ENCODE data around the gene MTMR10. TPM values are rescaled to one million over a fixed set of nuclear protein-coding genes. Genes with fewer than 3 reads are reported as not detected.

MTMR10 gene
- total and polyA plus RNA-seq, 8 donors, result 27.0 to 34.3 (median 31.2) TPM

DNA sequence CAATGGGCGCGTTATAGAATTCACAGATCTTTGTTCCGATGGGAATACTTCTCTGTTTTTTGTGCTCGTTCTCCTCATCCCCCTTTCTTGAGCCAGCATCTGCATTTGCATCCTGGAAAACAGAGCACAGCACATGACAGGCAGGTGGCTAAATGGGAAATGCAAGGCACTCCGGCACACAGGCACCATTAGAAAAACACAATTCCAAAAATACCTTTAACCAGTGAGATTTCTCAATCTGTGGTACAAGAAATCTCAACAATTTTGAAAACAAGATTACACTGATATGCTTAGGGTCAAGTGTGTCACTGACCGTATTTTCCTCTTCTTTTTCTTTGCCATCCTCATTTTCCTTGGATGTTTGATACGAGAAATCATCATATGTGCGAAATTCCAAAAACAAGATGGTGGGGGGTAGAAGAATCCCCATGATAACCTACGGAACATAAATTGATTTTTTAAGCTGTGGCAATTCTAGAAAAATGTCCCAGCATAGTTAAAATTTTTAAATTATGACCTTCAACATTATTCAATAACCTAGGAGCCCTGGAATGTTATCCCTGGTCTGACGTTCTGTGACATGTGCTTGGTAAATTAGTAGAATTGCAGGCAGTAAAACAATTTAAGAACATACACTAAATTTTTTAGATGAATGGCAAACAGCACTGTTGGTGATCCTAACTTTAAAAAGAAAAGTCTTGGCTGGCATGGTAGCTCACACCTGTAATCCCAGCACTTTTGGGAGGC, 46.5 kb upstream of the MTMR10 start:
- no peak for DNase-seq
- intact Hi-C loops (cut with DNase I), result no loop called here
- Histone ChIP-seq H3K27me3 (no peaks in the 10 kb centered on the region), H3K9me3 (no peaks in the 10 kb centered on the region), H3K36me3 (no peaks in the 10 kb centered on the region), H3K4me3 (no peak overlapping the region), H3K27ac (no peak overlapping the region), H3K4me1 (no peaks in the 10 kb centered on the region)
- TF ChIP-seq, protein P1, sequence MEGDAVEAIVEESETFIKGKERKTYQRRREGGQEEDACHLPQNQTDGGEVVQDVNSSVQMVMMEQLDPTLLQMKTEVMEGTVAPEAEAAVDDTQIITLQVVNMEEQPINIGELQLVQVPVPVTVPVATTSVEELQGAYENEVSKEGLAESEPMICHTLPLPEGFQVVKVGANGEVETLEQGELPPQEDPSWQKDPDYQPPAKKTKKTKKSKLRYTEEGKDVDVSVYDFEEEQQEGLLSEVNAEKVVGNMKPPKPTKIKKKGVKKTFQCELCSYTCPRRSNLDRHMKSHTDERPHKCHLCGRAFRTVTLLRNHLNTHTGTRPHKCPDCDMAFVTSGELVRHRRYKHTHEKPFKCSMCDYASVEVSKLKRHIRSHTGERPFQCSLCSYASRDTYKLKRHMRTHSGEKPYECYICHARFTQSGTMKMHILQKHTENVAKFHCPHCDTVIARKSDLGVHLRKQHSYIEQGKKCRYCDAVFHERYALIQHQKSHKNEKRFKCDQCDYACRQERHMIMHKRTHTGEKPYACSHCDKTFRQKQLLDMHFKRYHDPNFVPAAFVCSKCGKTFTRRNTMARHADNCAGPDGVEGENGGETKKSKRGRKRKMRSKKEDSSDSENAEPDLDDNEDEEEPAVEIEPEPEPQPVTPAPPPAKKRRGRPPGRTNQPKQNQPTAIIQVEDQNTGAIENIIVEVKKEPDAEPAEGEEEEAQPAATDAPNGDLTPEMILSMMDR (IDR thresholded peaks at IDR 0.05), result no peak
- ATAC-seq, result no peak

GRCh38 chr15:31036783-31037182, 45.4 kb upstream of the MTMR10 start:
- ATAC-seq, result no peak
- TF ChIP-seq, protein P1 (IDR thresholded peaks at IDR 0.05), result no peak

DNA sequence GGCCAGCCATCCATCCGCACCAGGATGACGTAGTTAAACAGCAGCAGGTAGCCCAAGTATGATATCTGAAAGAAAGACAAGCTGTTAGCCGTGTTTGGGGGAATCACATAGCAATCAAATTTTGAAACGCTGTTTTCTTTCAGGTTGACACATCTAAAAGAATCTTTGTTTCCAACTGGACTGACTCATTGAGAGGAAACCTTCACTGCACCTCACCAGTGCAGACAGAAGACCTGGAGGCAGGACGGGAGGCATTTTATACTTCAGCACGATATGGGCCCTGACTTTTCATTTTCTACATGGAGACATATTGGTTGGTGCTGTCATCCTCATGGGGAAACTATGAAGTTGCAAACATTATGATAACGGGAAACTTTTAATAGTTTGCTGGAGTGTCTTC, 44.2 kb upstream of the MTMR10 start:
- Histone ChIP-seq H3K9me3 (no peaks in the 10 kb centered on the region), H3K27ac (no peak overlapping the region), H3K4me3 (no peak overlapping the region), H3K27me3 (no peaks in the 10 kb centered on the region), H3K4me1 (no peaks in the 10 kb centered on the region), H3K36me3 (no peaks in the 10 kb centered on the region)
- intact Hi-C loops (cut with DNase I), result no loop called here
- ATAC-seq (no peak), DNase-seq (no peak)
- TF ChIP-seq, protein P1 (IDR thresholded peaks at IDR 0.05), result no peak

More at GRCh38 chr15:31036783-31037182, 45.4 kb upstream of the MTMR10 start:
- DNase-seq, result no peak
- H3K27ac ChIP-seq, result no peak overlapping the region
- no peaks in the 10 kb centered on the region for H3K9me3 ChIP-seq
- no peak overlapping the region for H3K4me3 ChIP-seq
- H3K4me1 ChIP-seq, result no peaks in the 10 kb centered on the region
- no peaks in the 10 kb centered on the region for H3K36me3 ChIP-seq
- intact Hi-C loops (cut with DNase I), result no loop called here
- no peaks in the 10 kb centered on the region for H3K27me3 ChIP-seq

GRCh38 chr15:31034152-31034551, 42.7 kb upstream of the MTMR10 start:
- TF ChIP-seq, protein P1 (IDR thresholded peaks at IDR 0.05), result no peak
- ATAC-seq (no peak), DNase-seq (no peak)
- no peaks in the 10 kb centered on the region for H3K27me3 ChIP-seq
- H3K27ac ChIP-seq, result no peak overlapping the region
- H3K9me3 ChIP-seq, result no peaks in the 10 kb centered on the region
- no peaks in the 10 kb centered on the region for H3K4me1 ChIP-seq
- intact Hi-C loops (cut with DNase I), result no loop called here
- no peak overlapping the region for H3K4me3 ChIP-seq
- no peaks in the 10 kb centered on the region for H3K36me3 ChIP-seq

DNA sequence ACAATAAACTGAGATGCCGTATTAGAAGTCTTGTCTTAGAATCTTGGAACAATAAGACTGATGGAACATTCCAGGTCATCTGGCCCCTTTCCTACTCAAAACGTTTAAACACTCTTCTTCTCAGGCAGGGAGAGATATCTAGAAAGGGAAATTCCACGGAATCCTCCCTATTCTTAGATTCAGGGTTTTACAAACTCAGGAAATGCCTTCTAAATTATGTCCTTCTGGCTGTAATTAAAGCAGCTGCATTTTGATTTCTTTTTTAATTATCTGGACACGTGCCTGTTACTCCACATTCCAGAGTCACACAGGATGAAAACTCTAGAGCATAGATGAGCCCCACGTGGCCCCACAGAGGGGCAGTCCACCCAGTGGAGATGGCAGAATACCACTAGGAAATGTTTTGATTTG, 41.5 kb upstream of the MTMR10 start:
- intact Hi-C loops (cut with DNase I), result no loop called here
- Histone ChIP-seq H3K36me3 (no peaks in the 10 kb centered on the region), H3K9me3 (no peaks in the 10 kb centered on the region), H3K4me1 (no peaks in the 10 kb centered on the region), H3K4me3 (no peak overlapping the region), H3K27me3 (no peaks in the 10 kb centered on the region), H3K27ac (no peak overlapping the region)
- TF ChIP-seq, protein P1 (IDR thresholded peaks at IDR 0.05), result no peak
- ATAC-seq, result no peak
- DNase-seq, result no peak
